NCI-H1092 (cell line): ENCODE results near the gene KRT38.
"Not testable (repeated sequence)": the region's sequence is repeated elsewhere in the genome, so short reads cannot be mapped to it uniquely, and the experiment has no call there.

Experiments
- DNase-seq: peaks from one replicate; lab custom pipeline; 2025; lab: John Stamatoyannopoulos, UW

Gene KRT38

DNA sequence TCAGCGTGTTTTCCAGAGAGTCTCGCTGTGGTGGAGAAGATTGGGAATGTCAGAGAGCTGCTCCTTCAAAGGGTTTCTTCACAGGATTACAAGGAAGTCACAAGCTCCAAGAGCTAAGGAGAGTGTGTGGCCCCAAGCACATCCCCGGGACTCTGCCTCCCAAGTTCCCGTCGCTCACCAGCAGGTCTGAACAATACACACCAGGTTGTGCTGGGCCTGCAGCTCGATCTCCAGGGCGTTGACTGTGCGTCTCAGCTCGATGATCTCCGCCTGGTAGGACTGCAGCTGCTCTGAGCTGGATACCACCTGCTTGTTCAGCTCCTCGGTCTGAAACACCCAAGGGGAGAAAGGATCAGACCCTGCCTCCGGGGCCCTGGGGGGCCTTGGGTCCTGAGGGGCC lies 45.7 kb downstream of the KRT38 start:
- DNase-seq: not testable (repeated sequence)

DNA sequence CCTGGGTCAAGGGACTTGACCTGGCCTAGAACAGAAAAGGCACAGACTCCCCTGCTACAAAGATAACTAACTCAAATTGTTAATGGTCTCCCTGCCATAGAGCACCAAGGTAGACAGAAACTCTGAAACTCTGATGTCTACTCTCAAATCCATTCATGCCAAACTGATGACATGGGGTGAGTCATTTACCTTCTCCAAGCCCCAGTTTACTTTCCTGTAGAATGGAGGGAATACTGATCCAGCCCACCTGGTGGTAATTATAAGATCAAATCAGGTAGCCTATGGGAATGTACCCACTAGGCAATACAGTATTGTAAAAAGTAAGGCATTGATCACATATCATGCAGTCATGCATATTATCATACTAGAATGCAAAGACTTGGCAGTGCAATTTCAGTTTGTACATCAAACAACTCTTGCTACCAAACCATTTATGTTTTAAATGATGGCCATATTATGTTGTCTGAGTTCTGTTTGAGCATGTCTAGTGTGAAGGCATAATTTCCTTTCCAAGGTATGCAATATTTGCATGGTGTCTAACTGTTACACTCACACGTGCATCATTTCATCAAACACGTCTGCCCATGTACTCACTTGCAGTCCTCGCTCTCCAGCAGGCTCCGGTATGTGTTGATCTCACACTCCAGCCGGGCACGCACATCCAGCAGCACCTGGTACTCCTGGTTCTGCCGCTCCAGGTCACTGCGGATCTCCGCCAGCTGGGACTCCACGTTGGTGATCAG lies 46.4 kb downstream of the KRT38 start:
- no peak for DNase-seq

DNA sequence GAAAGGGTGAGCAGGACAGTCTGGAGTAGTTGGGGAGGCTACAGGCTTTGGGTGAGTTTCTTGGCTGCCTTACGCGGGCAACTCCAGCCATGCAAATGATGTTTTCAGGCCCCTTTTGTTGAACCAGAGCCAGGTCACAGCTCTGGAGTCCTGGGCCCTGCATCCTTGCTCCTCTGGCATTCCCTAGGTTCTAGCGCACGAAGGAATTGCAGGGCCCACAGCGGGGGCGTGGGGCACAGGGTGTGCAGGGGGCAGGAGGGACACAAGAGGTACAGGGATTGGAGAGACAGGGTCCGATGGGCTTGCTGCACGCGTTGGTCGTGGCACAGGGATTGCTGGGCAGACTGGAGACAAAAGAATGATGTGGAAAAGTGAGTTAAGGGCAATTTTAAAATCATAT lies 47.0 kb downstream of the KRT38 start:
- DNase-seq: no peak

DNA sequence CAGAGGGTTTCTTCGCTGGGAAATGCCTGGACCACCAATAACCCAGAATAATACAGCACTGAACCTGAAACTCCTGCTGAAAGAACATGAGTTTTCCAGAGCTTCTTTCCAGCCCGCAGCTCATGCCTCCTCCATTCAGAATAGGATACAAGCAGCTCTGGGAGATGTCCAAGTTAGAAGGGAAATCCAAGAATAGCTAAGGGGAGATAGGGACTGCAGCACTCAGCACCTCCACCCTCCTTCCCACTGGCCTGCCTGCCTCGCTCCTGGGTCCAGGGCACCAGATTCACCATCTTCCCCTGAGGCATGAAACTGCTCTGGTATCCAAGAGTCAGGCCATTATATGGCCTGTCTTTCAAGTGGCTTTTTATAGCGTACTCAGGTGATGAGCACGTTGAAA lies 47.5 kb downstream of the KRT38 start:
- no peak for DNase-seq

DNA sequence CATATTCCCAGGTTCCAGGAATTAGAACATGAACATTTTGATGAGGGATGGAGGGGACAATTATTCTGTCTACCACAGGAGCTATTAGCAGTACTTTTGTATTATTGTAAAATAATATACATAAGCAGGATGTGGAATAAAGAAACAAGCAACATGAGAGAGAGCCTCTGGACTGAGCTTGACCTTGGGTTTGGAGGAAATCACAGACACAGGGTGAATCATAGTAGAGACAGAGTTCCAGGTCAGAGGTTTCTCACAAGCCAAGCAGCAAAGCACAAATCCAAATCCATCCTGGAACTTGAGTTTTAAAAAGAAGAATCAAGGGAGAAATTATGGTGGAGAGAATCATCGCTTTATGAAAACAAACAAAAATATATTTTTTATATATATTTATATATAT lies 48.5 kb downstream of the KRT38 start:
- no peak for DNase-seq

DNA sequence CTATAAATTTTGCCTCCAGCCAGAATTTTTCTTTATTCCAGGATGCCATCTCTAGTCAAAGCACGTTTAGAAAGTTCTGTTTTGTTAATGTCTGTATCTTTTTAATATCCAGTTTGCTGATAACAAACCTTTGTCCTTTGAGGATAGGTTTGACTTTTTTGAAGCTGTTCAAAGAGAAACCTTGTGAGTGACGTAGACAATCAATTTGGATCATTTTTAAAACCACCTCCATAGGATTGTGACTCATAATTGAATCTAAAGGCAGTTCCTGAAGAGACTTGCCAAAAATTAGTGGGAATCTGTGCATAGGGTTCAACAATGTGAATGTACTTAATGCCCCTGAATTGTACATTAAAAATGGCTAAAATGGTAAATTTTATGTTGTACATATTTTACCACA lies 49.2 kb downstream of the KRT38 start:
- DNase-seq: no peak

DNA sequence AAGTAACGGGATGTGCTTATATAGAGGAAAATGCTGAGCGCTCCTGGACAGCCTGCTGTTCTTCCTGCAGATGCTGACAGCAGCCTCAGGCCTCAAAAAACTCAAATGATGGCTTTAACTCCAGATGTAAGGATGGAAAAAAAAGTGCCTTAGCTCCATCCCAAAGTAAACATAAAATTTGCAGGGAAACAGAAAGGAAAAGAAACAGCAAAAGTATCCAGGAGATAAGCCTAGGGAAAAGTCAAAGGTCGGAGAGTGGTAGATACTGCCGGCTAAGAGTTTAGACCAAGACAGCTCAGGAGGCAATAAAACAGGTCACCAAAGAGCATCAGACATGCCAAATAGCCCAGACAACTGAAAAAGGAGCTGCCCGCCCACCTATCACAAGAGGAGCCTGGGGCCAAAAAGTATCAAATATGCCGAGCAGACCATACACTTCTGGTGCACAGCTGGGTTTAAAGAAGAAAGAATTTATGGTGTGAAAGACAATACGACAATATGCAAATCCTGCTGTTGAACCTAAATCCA lies 50.3 kb downstream of the KRT38 start:
- DNase-seq: no peak

DNA sequence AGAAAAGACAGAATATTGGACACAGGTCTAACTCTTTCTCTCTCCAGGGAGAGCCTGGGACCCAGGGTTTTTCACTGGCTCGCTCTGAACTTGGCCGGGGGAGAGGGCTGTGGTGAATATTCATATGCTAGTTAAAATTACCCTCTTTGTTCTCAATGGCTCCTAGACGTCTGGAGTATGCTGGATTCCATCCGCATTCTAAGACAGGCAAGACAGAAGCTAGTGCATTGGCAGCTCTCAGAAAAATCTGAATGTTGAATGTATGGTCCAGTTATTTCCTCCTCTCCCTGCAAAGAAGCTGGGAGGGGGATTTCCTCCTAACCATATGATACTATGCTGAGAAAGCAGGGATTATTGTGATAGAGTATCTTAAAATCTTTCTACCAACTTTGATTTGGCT lies 53.1 kb downstream of the KRT38 start:
- DNase-seq: no peak

DNA sequence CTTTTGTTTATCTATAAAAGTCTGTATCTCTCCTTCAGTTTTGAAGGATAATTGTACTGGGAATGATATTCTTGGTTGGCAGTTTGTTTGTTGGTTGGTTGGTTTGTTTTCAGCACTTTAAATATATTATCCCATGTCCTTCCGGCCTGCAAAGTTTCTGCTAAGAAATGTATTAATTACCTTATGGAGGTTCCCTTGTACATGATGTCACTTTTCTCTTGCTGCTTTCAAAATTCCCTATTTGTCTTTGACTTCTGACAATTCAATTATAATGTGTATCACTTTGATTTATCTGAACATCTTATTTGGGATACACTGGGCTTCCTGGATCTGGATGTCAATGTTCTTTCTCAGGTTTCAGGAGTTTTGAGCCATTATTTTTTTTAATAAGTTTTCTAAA lies 54.6 kb downstream of the KRT38 start:
- DNase-seq: no peak
